ENCODE results near the gene DOCK4. TPM values are rescaled to one million over a fixed set of nuclear protein-coding genes. Genes with fewer than 3 reads are reported as not detected.

DOCK4 gene
- total RNA-seq, 1 experiment from 2014 or later: 4.9 TPM

- no peak overlapping the region for H3K4me2 ChIP-seq (ENCODE audit: insufficient read depth, insufficient read length, low read length)
- DNase-seq: no peak
- no peak overlapping the region for H3K18ac ChIP-seq (ENCODE audit: insufficient read length, low read depth, low read length)
- H4K5ac ChIP-seq (ENCODE audit: insufficient read length, low read depth, low read length): no peak overlapping the region
- H3K79me2 ChIP-seq (ENCODE audit: insufficient read depth, low read length): peaks cover 16% of the 10 kb centered on the region; the same call in 1 of the 2 replicates
- no peak overlapping the region for H3K27ac ChIP-seq (ENCODE audit: insufficient read length, low read depth, low read length)
- Mint-ChIP-seq H3K4me3 (no peak overlapping the region), H3K36me3 (ENCODE audit: insufficient read depth in 1 of 3, low read depth in 3 of 3) (no peaks in the 10 kb centered on the region; a peak in 2 of 7 replicates), H3K4me1 (peaks cover 33 to 36% of the 10 kb centered on the region in 2 experiments), H3K9me3 (no peaks in the 10 kb centered on the region), H3K27ac (no peak overlapping the region; a peak in 1 of 7 replicates), H3K27me3 (ENCODE audit: low read depth) (no peaks in the 10 kb centered on the region)
- no peak overlapping the region for H3K56ac ChIP-seq (ENCODE audit: insufficient read length, low read depth, low read length)
- H3K27me3 ChIP-seq (ENCODE audit: insufficient read depth, low read length): no peaks in the 10 kb centered on the region
- WGBS (ENCODE audit: extremely low coverage, insufficient read length, low lambda C conversion rate): no CpG with 5 or more reads among the region's 1 CpG
- no peak overlapping the region for H3K9ac ChIP-seq (ENCODE audit: extremely low read depth, insufficient read length, low read length)
- H2BK5ac ChIP-seq (ENCODE audit: insufficient read length, low read length): no peak overlapping the region
- no peak overlapping the region for H2BK15ac ChIP-seq (ENCODE audit: low read depth, low read length)
- no peak overlapping the region for H3K14ac ChIP-seq (ENCODE audit: insufficient read depth, low read length)
- no peak overlapping the region for H2BK120ac ChIP-seq (ENCODE audit: low read depth, low read length, poor library complexity, severe bottlenecking)
- H3K23me2 ChIP-seq (ENCODE audit: insufficient read length, low read depth, low read length, poor library complexity, severe bottlenecking): peaks cover 7% of the 10 kb centered on the region
- no peak overlapping the region for H4K8ac ChIP-seq (replicated peaks; ENCODE audit: insufficient read length, low read depth, low read length)
- H3K23ac ChIP-seq (ENCODE audit: insufficient read length, low read depth, low read length): no peak overlapping the region
- H3K9me3 ChIP-seq (ENCODE audit: control insufficient read depth, low read depth, low read length): no peaks in the 10 kb centered on the region
- peaks cover 7% of the 10 kb centered on the region; the same call in 1 of the 2 replicates for H3K4me1 ChIP-seq (ENCODE audit: insufficient read depth, low read length)
- no peak overlapping the region for H2BK12ac ChIP-seq (ENCODE audit: insufficient read length, low read depth, low read length)
- H3K4ac ChIP-seq (ENCODE audit: low read depth, low read length): no peak overlapping the region
- TF ChIP-seq CTCF (conservative IDR thresholded peaks at IDR 0.05): no peak
- H3T11ph ChIP-seq (ENCODE audit: low read length): no peak overlapping the region
- no peak overlapping the region for H2AFZ ChIP-seq (ENCODE audit: low read length)
- H3K79me1 ChIP-seq (ENCODE audit: insufficient read depth, low read depth, low read length, poor library complexity, severe bottlenecking): peaks cover 8% of the 10 kb centered on the region
- no peaks in the 10 kb centered on the region for H4K20me1 ChIP-seq (ENCODE audit: control insufficient read depth, insufficient read depth, insufficient read length)
- no peak overlapping the region for H2AK5ac ChIP-seq (ENCODE audit: insufficient read length, low read length)
- H2BK20ac ChIP-seq (ENCODE audit: low read depth, low read length, poor library complexity, severe bottlenecking): no peak overlapping the region
- no peak overlapping the region for H4K91ac ChIP-seq (ENCODE audit: insufficient read length, low read depth, low read length)
These were observed 5.2 kb upstream of the DOCK4 start for GRCh38 chr7:112211348-112211907.
